C4-2B (cell line): Measurements from ENCODE around the gene CDC42BPA.

Experiments used
- CTCF ChIP-seq: fragments of 450-650 bp; conservative IDR thresholded peaks from 2 replicates; pipeline ENCODE4 v1.5.1; 2017; ENCODE audit warnings: mild to moderate bottlenecking
- ZFX ChIP-seq: fragments of 450-650 bp; IDR thresholded peaks from 2 replicates; pipeline ENCODE4 v1.6.1; 2017

- TF ChIP-seq CTCF (no peak), ZFX (no peak)
These were observed 77.3 kb downstream of the CDC42BPA start for GRCh38 chr1:227240983-227241382.
